ENCODE measurements around the gene FUCA1. TPM values are rescaled to one million over a fixed set of nuclear protein-coding genes. Genes with fewer than 3 reads are reported as not detected.

Gene FUCA1
- total and polyA plus RNA-seq, 10 of the 15 experiments (the other 5 are each of a cell fraction or from before 2014, with no cell fraction given) = 33.3 to 117 (median 52.6) TPM

DNA sequence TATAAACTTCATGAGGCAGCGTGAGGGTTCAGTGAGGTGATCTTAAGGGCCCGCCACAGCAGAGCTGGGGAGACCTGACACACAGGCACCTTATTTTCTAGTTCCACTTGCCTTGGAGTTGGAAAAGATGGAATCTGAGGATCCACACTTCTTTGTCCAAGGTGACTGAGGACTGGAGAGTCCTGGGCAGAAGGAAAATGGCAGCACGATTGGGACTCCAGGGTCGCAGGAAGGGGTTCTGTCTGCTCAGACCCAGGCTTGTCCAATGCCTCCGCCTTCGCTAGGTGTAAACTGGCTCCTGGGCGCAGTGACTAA, 68.9 kb downstream of the FUCA1 start:
- ChIA-PET CTCF (interaction anchor here (1.1 to 2.2 kb wide), 8 partner anchors 10 to 117 kb away, joined by 3 to 12 read pairs (median 4); partner anchors contain the start of gene HMGCL), SMC1A (ENCODE audit: uncharacterized antibody, unreplicated experiment) (interaction anchor here (1.4 to 1.8 kb wide), 2 partner anchors 24 to 117 kb away, joined by 3 to 6 read pairs; no protein-coding TSS in a partner anchor), POLR2A (interaction anchor here (0.6 to 3.0 kb wide), 5 partner anchors 13 to 111 kb away, joined by 3 to 19 read pairs (median 6); partner anchors contain the start of genes HMGCL and PITHD1), RAD21 (ENCODE audit: unreplicated experiment) (interaction anchor here (0.6 to 1.8 kb wide), 4 partner anchors 21 to 118 kb away, joined by 3 to 8 read pairs (median 4); partner anchors contain the start of gene PITHD1)
- peak overlapping the region; percentile 83; the same call in 1 of the 2 replicates for H3K9ac ChIP-seq (ENCODE audit: control insufficient read depth, insufficient read depth, low read length)
- H3K4me3 ChIP-seq = peak overlapping the region; percentile 80
- DNase-seq (ENCODE audit: low read depth, low spot score) (no peak), ATAC-seq (no peak), FAIRE-seq (no peak)
- no peak overlapping the region for H2AFZ ChIP-seq (ENCODE audit: control insufficient read depth, low read depth, low read length)
- WGBS (ENCODE audit: insufficient coverage, insufficient replicate concordance, low lambda C conversion rate, missing lambda C conversion rate) = 34% methylated on average over 7 of the region's 7 CpGs
- peaks cover 6 to 14% of the 10 kb centered on the region in 2 experiments; a peak in 3 of 4 replicates for H3K36me3 ChIP-seq (ENCODE audit: control insufficient read depth in 2 of 2, insufficient read depth in 2 of 2, low read length in 1 of 2)
- no peaks in the 10 kb centered on the region for H4K20me1 ChIP-seq (ENCODE audit: control insufficient read depth, insufficient read depth)
- peak overlapping the region; percentile 86 for H3K4me2 ChIP-seq (ENCODE audit: control insufficient read depth, insufficient read depth)
- H3K4me1 ChIP-seq (ENCODE audit: control insufficient read depth, insufficient read depth, low read length) = peaks cover 9% of the 10 kb centered on the region
- peak overlapping the region; percentile 70 for H3K27ac ChIP-seq (ENCODE audit: control insufficient read depth, insufficient read depth)
- no peaks in the 10 kb centered on the region for H3K27me3 ChIP-seq (replicated peaks in 1 of 2; ENCODE audit: control insufficient read depth in 2 of 2, insufficient read depth in 2 of 2, low read length in 1 of 2)
- no TSS peak for BruUV-seq (replicated peaks)
- intact Hi-C loops (cut with micrococcal nuclease; ENCODE audit: unreplicated experiment) = no loop called here
- peaks cover 10% of the 10 kb centered on the region for H3K79me2 ChIP-seq (ENCODE audit: control insufficient read depth, insufficient read depth, low read length)
- 0 out of 4 replicates have a peak, but pooled peaks of 1 of the 2 experiments have one; percentile 16 for TF ChIP-seq ETV6 (conservative IDR thresholded peaks at IDR 0.05 in 1 of 2, IDR thresholded peaks at IDR 0.05 in 1 of 2; ENCODE audit: borderline replicate concordance in 1 of 2, low read depth in 1 of 2)
- TF ChIP-seq SIX5 (IDR thresholded peaks at IDR 0.05; ENCODE audit: low read depth, low read length, severe bottlenecking) = no peak
- in situ Hi-C loops (cut with MboI) = loop anchor here (25.0 kb wide), 1 partner anchor 1438 kb away; the partner anchor contains the start of genes RSRP1 and SYF2
- H3K9me3 ChIP-seq (replicated peaks; ENCODE audit: control insufficient read depth, insufficient read depth, low read length) = no peaks in the 10 kb centered on the region

DNA sequence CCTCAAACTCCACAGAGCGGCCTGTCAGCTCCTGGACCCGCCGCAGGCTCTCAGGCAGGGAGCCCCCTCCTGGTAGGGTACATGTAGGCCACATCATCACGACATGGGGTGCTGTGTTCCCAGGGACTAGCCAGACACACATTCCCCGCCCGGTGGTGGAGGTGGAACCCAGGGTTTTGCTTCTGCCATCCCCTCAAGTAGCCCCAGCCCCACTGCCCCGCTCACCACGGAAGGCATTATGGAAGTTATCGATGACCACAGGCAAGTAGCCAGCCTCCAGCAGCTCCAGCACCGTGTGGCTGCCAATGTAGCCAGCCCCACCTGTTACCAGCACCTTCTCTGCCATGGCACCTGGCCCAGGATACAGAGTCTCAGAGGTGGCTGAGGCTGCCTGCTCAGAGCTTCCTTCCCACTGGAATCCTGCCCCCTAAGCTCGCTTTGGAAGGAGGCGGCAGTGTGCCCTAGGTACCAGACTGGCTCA, 69.4 kb downstream of the FUCA1 start:
- Histone ChIP-seq H3K9me3 (replicated peaks; ENCODE audit: control insufficient read depth, insufficient read depth, low read length) (no peaks in the 10 kb centered on the region), H3K4me3 (peak overlapping the region; percentile 80; the same call in 1 of the 2 replicates), H3K4me1 (ENCODE audit: control insufficient read depth, insufficient read depth, low read length) (peaks cover 9% of the 10 kb centered on the region), H3K4me2 (ENCODE audit: control insufficient read depth, insufficient read depth) (peak overlapping the region; percentile 86; the same call in 1 of the 2 replicates), H4K20me1 (ENCODE audit: control insufficient read depth, insufficient read depth) (no peaks in the 10 kb centered on the region), H3K79me2 (ENCODE audit: control insufficient read depth, insufficient read depth, low read length) (peaks cover 10% of the 10 kb centered on the region), H3K27me3 (replicated peaks in 1 of 2; ENCODE audit: control insufficient read depth in 2 of 2, insufficient read depth in 2 of 2, low read length in 1 of 2) (no peaks in the 10 kb centered on the region), H3K27ac (ENCODE audit: control insufficient read depth, insufficient read depth) (no peak overlapping the region), H3K36me3 (ENCODE audit: control insufficient read depth in 2 of 2, insufficient read depth in 2 of 2, low read length in 1 of 2) (peaks cover 6 to 14% of the 10 kb centered on the region in 2 experiments; a peak in 3 of 4 replicates), H3K9ac (ENCODE audit: control insufficient read depth, insufficient read depth, low read length) (no peak overlapping the region; the same call in 1 of the 2 replicates), H2AFZ (ENCODE audit: control insufficient read depth, low read depth, low read length) (no peak overlapping the region)
- ChIA-PET RAD21 (ENCODE audit: unreplicated experiment) (interaction anchor here (0.5 to 1.8 kb wide), 4 partner anchors 27 to 126 kb away, joined by 3 to 8 read pairs (median 3); no protein-coding TSS in a partner anchor), CTCF (interaction anchor here (1.1 to 2.2 kb wide), 7 partner anchors 9 to 117 kb away, joined by 3 to 12 read pairs (median 3); no protein-coding TSS in a partner anchor), POLR2A (interaction anchor here (0.5 to 1.8 kb wide), 4 partner anchors 12 to 111 kb away, joined by 4 to 10 read pairs (median 6); partner anchors contain the start of gene PITHD1), SMC1A (ENCODE audit: uncharacterized antibody, unreplicated experiment) (interaction anchor here (1.8 kb wide), 1 partner anchor 118 kb away, joined by 6 read pairs; no protein-coding TSS in a partner anchor)
- DNase-seq (ENCODE audit: low read depth, low spot score) = no peak
- intact Hi-C loops (cut with micrococcal nuclease; ENCODE audit: unreplicated experiment) = no loop called here
- WGBS (ENCODE audit: insufficient coverage, insufficient replicate concordance, low lambda C conversion rate, missing lambda C conversion rate) = 96% methylated on average over 12 of the region's 12 CpGs
- FAIRE-seq = no peak
- in situ Hi-C loops (cut with MboI) = loop anchor here (25.0 kb wide), 1 partner anchor 1439 kb away; the partner anchor contains the start of genes RSRP1 and SYF2
- no TSS peak for BruUV-seq (replicated peaks)
- ATAC-seq = no peak
- TF ChIP-seq GABPA (IDR thresholded peaks at IDR 0.05; ENCODE audit: low read depth) (no peak), ZNF207 (IDR thresholded peaks at IDR 0.05; ENCODE audit: borderline replicate concordance) (no peak), CREB1 (IDR thresholded peaks at IDR 0.05; ENCODE audit: low read depth) (no peak), POU2F2 (IDR thresholded peaks at IDR 0.05; ENCODE audit: borderline replicate concordance, low read depth, low read length) (no peak), POLR2A (IDR thresholded peaks at IDR 0.05; ENCODE audit: low read depth, low read length) (0 out of 2 replicates have a peak, but pooled peaks have one; percentile 15), SRF (IDR thresholded peaks at IDR 0.05; ENCODE audit: low read depth in 2 of 2, low read length in 2 of 2) (no peak)
- TF ChIP-seq, protein P1, sequence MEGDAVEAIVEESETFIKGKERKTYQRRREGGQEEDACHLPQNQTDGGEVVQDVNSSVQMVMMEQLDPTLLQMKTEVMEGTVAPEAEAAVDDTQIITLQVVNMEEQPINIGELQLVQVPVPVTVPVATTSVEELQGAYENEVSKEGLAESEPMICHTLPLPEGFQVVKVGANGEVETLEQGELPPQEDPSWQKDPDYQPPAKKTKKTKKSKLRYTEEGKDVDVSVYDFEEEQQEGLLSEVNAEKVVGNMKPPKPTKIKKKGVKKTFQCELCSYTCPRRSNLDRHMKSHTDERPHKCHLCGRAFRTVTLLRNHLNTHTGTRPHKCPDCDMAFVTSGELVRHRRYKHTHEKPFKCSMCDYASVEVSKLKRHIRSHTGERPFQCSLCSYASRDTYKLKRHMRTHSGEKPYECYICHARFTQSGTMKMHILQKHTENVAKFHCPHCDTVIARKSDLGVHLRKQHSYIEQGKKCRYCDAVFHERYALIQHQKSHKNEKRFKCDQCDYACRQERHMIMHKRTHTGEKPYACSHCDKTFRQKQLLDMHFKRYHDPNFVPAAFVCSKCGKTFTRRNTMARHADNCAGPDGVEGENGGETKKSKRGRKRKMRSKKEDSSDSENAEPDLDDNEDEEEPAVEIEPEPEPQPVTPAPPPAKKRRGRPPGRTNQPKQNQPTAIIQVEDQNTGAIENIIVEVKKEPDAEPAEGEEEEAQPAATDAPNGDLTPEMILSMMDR (IDR thresholded peaks at IDR 0.05 in 2 of 3, conservative IDR thresholded peaks at IDR 0.05 in 1 of 3; ENCODE audit: control insufficient read depth in 2 of 3, extremely low read depth in 1 of 3, insufficient read depth in 1 of 3, low read depth in 3 of 3, low read length in 3 of 3) = peak in 2 of 3 experiments; percentile 22 to 27; a peak in 1 of 6 replicates
- TF ChIP-seq, protein P2, sequence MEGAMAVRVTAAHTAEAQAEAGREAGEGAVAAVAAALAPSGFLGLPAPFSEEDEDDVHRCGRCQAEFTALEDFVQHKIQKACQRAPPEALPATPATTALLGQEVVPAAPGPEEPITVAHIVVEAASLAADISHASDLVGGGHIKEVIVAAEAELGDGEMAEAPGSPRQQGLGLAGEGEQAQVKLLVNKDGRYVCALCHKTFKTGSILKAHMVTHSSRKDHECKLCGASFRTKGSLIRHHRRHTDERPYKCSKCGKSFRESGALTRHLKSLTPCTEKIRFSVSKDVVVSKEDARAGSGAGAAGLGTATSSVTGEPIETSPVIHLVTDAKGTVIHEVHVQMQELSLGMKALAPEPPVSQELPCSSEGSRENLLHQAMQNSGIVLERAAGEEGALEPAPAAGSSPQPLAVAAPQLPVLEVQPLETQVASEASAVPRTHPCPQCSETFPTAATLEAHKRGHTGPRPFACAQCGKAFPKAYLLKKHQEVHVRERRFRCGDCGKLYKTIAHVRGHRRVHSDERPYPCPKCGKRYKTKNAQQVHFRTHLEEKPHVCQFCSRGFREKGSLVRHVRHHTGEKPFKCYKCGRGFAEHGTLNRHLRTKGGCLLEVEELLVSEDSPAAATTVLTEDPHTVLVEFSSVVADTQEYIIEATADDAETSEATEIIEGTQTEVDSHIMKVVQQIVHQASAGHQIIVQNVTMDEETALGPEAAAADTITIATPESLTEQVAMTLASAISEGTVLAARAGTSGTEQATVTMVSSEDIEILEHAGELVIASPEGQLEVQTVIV (IDR thresholded peaks at IDR 0.05; ENCODE audit: borderline replicate concordance, partially characterized antibody) = no peak
